Measurements from ENCODE around the gene MED1. TPM values are rescaled to one million over a fixed set of nuclear protein-coding genes. Genes with fewer than 3 reads are reported as not detected.

Gene MED1
- total RNA-seq, 1 donor from 2014 or later, result 21.8 TPM

DNA sequence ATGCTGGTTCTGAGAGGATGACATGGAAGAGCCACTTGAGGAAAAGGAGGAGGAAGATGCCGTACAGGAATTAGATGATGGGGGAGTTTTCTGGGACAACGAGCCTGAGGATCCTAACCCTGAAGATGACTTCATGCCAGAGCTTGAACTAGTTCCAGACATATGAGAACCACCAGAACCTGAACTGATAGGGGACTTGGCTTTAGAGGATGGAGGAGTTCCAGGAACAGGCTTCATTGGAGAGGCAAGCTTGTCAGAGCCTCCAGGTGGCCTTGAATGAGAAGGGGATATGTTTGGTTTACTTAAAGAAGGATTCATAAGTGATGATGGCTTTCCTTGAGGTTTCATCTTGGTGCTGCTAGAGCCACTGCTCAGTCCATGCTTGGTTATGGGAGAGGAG is 42.7 kb downstream of the MED1 start:
- Histone ChIP-seq H3K4me3 (no peak overlapping the region), H3K9me3 (replicated peaks) (no peaks in the 10 kb centered on the region), H3K27me3 (ENCODE audit: low read depth) (no peaks in the 10 kb centered on the region), H3K4me1 (peaks cover 14% of the 10 kb centered on the region), H3K36me3 (peaks cover 71% of the 10 kb centered on the region), H3K27ac (replicated peaks) (no peak overlapping the region)
- TF ChIP-seq, protein P1, sequence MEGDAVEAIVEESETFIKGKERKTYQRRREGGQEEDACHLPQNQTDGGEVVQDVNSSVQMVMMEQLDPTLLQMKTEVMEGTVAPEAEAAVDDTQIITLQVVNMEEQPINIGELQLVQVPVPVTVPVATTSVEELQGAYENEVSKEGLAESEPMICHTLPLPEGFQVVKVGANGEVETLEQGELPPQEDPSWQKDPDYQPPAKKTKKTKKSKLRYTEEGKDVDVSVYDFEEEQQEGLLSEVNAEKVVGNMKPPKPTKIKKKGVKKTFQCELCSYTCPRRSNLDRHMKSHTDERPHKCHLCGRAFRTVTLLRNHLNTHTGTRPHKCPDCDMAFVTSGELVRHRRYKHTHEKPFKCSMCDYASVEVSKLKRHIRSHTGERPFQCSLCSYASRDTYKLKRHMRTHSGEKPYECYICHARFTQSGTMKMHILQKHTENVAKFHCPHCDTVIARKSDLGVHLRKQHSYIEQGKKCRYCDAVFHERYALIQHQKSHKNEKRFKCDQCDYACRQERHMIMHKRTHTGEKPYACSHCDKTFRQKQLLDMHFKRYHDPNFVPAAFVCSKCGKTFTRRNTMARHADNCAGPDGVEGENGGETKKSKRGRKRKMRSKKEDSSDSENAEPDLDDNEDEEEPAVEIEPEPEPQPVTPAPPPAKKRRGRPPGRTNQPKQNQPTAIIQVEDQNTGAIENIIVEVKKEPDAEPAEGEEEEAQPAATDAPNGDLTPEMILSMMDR (IDR thresholded peaks at IDR 0.05; ENCODE audit: borderline replicate concordance), result no peak
- DNase-seq, result no peak
- intact Hi-C loops (cut with micrococcal nuclease), result no loop called here

DNA sequence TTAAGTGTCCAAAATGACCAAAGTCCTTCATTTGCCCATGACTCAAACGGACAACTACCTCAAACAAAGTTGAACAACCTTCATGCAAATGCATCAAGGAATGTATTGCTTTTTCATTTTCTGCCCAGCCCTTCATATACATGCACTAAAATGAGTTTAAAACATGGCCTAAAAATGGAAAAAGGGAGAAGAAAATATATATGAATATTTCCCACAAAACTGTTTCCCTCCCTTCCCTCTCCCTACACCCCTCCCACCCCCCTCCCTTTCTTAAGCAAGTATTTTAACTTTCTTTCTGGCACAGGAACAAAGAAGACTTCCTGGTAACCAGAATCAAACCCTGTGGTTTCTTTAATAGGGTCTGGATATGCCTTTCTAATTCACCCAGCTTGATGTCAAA is 44.1 kb downstream of the MED1 start:
- Histone ChIP-seq H3K4me1 (peaks cover 23% of the 10 kb centered on the region), H3K36me3 (peaks cover 57% of the 10 kb centered on the region), H3K27ac (replicated peaks) (no peak overlapping the region), H3K27me3 (ENCODE audit: low read depth) (no peaks in the 10 kb centered on the region), H3K9me3 (replicated peaks) (no peaks in the 10 kb centered on the region), H3K4me3 (no peak overlapping the region)
- TF ChIP-seq, protein P1 (IDR thresholded peaks at IDR 0.05; ENCODE audit: borderline replicate concordance), result no peak
- intact Hi-C loops (cut with micrococcal nuclease), result no loop called here
- DNase-seq, result no peak

DNA sequence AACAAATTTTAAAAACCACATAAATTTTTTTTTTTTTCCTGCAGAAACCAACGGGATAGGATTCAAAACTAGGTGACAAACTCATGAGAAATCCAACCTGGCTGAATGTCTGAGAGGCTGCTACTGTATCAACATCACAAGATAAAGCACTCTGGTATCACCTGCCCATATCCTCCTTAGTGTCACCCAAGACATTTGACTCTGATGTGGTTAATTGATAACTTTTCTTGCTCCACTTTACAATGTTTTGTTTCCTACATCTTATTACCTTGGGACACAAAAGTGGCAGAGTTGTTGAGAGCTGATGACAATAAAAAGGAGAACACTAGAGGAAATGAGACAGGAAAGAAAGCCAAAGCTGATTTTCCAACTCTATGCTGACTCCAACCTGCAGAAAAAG is 45.6 kb downstream of the MED1 start:
- no peaks in the 10 kb centered on the region for H3K9me3 ChIP-seq (replicated peaks)
- H3K27ac ChIP-seq (replicated peaks), result no peak overlapping the region
- H3K27me3 ChIP-seq (ENCODE audit: low read depth), result no peaks in the 10 kb centered on the region
- DNase-seq, result no peak
- H3K36me3 ChIP-seq, result peaks cover 42% of the 10 kb centered on the region
- intact Hi-C loops (cut with micrococcal nuclease), result no loop called here
- H3K4me3 ChIP-seq, result no peak overlapping the region
- TF ChIP-seq, protein P1 (IDR thresholded peaks at IDR 0.05; ENCODE audit: borderline replicate concordance), result no peak
- H3K4me1 ChIP-seq, result peaks cover 36% of the 10 kb centered on the region

DNA sequence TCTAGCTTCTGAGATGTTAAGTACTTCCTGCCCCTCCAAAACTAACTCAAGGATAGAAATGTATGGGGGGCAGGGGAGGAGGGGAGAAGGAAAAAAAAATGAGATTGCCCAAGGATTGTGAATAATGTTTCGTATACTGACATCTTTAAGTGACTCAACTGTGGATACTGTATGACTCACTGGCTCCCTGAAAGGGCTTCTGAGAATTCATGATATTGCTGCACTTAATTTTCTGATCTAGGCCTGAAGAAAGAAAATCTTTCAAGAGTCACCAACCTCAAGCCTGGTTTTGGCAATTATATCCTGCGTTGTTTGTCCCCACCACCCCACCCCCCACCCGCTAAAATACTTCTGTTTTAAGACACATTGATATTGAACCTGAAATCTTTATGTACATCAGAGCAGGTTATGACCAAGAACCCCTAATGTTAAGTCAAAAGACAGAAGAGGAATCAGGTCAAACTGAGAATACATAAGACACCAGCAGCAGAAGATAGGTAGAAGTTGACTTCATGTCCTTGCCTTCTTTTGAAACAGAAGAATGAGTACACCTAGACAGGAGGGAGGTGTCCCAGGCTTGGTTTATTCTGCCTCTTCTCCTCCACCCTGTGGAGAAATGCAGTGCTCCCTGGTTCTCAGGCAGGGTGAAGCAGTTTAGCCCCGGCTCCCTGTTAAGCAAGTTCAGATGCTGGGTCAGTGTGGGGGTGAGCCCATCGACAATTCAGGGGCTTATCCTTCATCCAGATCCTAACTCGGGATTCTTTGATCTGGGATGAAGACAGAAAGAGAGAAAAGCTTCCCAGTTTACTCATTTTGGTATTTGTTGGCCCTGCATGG is 46.3 kb downstream of the MED1 start:
- no peak for DNase-seq
- Histone ChIP-seq H3K4me3 (no peak overlapping the region), H3K27me3 (ENCODE audit: low read depth) (no peaks in the 10 kb centered on the region), H3K4me1 (peaks cover 43% of the 10 kb centered on the region), H3K36me3 (peaks cover 35% of the 10 kb centered on the region), H3K27ac (replicated peaks) (no peak overlapping the region), H3K9me3 (replicated peaks) (no peaks in the 10 kb centered on the region)
- TF ChIP-seq, protein P1 (IDR thresholded peaks at IDR 0.05; ENCODE audit: borderline replicate concordance), result no peak
- intact Hi-C loops (cut with micrococcal nuclease), result no loop called here

DNA sequence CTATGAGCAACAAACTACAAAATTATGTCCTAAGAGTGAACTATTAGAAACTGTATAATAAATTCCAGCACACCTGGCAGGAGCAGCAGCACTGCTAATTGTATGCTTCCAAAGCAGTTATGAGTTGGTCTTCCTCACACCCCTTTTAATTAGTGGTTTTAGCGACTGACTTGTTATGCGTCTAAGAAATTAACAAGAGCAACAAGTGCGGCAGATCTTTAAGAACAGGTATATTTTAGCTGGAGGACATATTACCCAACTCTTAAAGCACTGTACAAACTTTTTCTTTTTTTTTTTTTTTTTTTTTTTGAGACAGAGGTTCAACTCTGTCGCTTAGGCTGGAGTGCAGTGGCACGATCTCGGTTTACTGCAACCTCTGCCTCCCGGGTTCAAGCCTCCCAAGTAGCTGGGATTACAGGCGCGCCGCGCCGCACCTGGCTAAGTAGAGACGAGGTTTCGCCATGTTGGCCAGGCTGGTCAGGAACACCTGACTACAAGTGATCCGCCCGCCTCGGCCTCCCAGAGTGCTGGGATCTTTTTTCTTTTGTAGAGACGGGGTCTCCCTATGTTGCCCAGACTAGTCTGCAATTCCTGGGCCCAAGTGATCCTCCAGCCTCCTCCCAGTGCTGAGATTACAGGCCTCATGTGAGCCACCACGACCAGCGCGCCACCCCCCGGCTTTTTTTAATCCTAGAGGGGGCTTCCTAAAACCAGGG is 48.0 kb downstream of the MED1 start:
- H3K4me3 ChIP-seq, result peak overlapping the region; percentile 97
- H3K27ac ChIP-seq (replicated peaks), result no peak overlapping the region
- no peak for DNase-seq
- peaks cover 18% of the 10 kb centered on the region for H3K36me3 ChIP-seq
- no peaks in the 10 kb centered on the region for H3K9me3 ChIP-seq (replicated peaks)
- H3K27me3 ChIP-seq (ENCODE audit: low read depth), result no peaks in the 10 kb centered on the region
- TF ChIP-seq, protein P1 (IDR thresholded peaks at IDR 0.05; ENCODE audit: borderline replicate concordance), result no peak
- H3K4me1 ChIP-seq, result peaks cover 50% of the 10 kb centered on the region
- intact Hi-C loops (cut with micrococcal nuclease), result no loop called here

All from left ventricle myocardium inferior (tissue), 1 donor.